ENCODE data around the gene GNG7. TPM values are rescaled to one million over a fixed set of nuclear protein-coding genes. Genes with fewer than 3 reads are reported as not detected.

Gene GNG7
- total RNA-seq, 2 donors from 2014 or later, result 5.7 to 12.9 TPM

GRCh38 chr19:2488405-2488941, 214.0 kb downstream of the GNG7 start:
- TF ChIP-seq POLR2A (IDR thresholded peaks at IDR 0.05) (no peak), CTCF (IDR thresholded peaks at IDR 0.05) (no peak)
- ATAC-seq (no peak), DNase-seq (no peak)
- 57 to 58% methylated on average over 16 to 19 of the region's 32 CpGs for WGBS, 2 donors
- Histone ChIP-seq H3K4me1 (peaks cover 35% of the 10 kb centered on the region), H3K27ac (peak overlapping the region in 1 of 4 donors; percentile 55), H3K4me3 (no peak overlapping the region), H3K27me3 (no peaks in the 10 kb centered on the region), H3K9me3 (no peaks in the 10 kb centered on the region), H3K36me3 (replicated peaks in 1 of 2; ENCODE audit: insufficient read depth in 1 of 2, low read depth in 2 of 2) (no peaks in the 10 kb centered on the region)
- intact Hi-C loops (cut with DNase I), result no loop called here

- no peak for TF ChIP-seq POLR2A (IDR thresholded peaks at IDR 0.05)
- no peak for TF ChIP-seq CTCF (IDR thresholded peaks at IDR 0.05)
- intact Hi-C loops (cut with DNase I), result no loop called here
- WGBS, 2 donors, result 47 to 80% methylated on average over 2 to 14 of the region's 15 CpGs
- H3K27ac ChIP-seq, result no peak overlapping the region
- H3K9me3 ChIP-seq, result no peaks in the 10 kb centered on the region
- no peaks in the 10 kb centered on the region for H3K36me3 ChIP-seq (replicated peaks in 1 of 2; ENCODE audit: insufficient read depth in 1 of 2, low read depth in 2 of 2)
- H3K4me1 ChIP-seq, result peaks cover 35% of the 10 kb centered on the region
- H3K27me3 ChIP-seq, result no peaks in the 10 kb centered on the region
- no peak overlapping the region for H3K4me3 ChIP-seq
- peak in 1 of 4 donors; percentile 15 for DNase-seq
- no peak for ATAC-seq
Observed at GRCh38 chr19:2487842-2488241, 214.7 kb downstream of the GNG7 start.

- no peak for ATAC-seq
- DNase-seq, result no peak
- intact Hi-C loops (cut with DNase I), result no loop called here
Observed at GRCh38 chr19:2487090-2487489, 215.4 kb downstream of the GNG7 start.

GRCh38 chr19:2485428-2485827, 217.1 kb downstream of the GNG7 start:
- Histone ChIP-seq H3K27ac (no peak overlapping the region), H3K36me3 (replicated peaks in 1 of 2; ENCODE audit: insufficient read depth in 1 of 2, low read depth in 2 of 2) (no peaks in the 10 kb centered on the region), H3K4me3 (no peak overlapping the region), H3K4me1 (peaks cover 20% of the 10 kb centered on the region), H3K27me3 (no peaks in the 10 kb centered on the region), H3K9me3 (no peaks in the 10 kb centered on the region)
- WGBS, 2 donors, result 62 to 79% methylated on average over 8 of the region's 8 CpGs
- ATAC-seq (no peak), DNase-seq (no peak)
- no peak for TF ChIP-seq CTCF (IDR thresholded peaks at IDR 0.05)
- intact Hi-C loops (cut with DNase I), result no loop called here

More at GRCh38 chr19:2487090-2487489, 215.4 kb downstream of the GNG7 start:
- H3K9me3 ChIP-seq, result no peaks in the 10 kb centered on the region
- H3K4me1 ChIP-seq, result peaks cover 35% of the 10 kb centered on the region
- no peaks in the 10 kb centered on the region for H3K27me3 ChIP-seq
- H3K4me3 ChIP-seq, result no peak overlapping the region
- no peak for TF ChIP-seq POLR2A (IDR thresholded peaks at IDR 0.05)
- TF ChIP-seq CTCF (IDR thresholded peaks at IDR 0.05), result no peak
- no peak overlapping the region for H3K27ac ChIP-seq
- 84 to 86% methylated on average over 12 of the region's 12 CpGs for WGBS, 2 donors
- H3K36me3 ChIP-seq (replicated peaks in 1 of 2; ENCODE audit: insufficient read depth in 1 of 2, low read depth in 2 of 2), result no peaks in the 10 kb centered on the region
